Left ventricle myocardium inferior (tissue), 1 donor: ENCODE data around the gene MAGI1. TPM values are rescaled to one million over a fixed set of nuclear protein-coding genes. Genes with fewer than 3 reads are reported as not detected.

ENCODE experiments used
- DNase-seq: peaks from one replicate; pipeline ENCODE4 v3.0.0-alpha.2; 2020
- H3K27ac ChIP-seq: fragments of 200-600 bp; replicated peaks from 2 replicates; pipeline ENCODE4 v1.8.0; 2021
- H3K27me3 ChIP-seq: fragments of 200-600 bp; 2 replicates; pipeline ENCODE4 v1.8.0; 2021; ENCODE audit warnings: low read depth
- H3K36me3 ChIP-seq: fragments of 200-600 bp; 2 replicates; pipeline ENCODE4 v1.8.0; 2021
- H3K4me1 ChIP-seq: fragments of 200-600 bp; 2 replicates; pipeline ENCODE4 v1.8.0; 2021
- H3K4me3 ChIP-seq: fragments of 200-600 bp; 2 replicates; pipeline ENCODE4 v1.8.0; 2021; ENCODE audit warnings: mild to moderate bottlenecking, moderate library complexity
- H3K9me3 ChIP-seq: fragments of 200-600 bp; replicated peaks from 2 replicates; pipeline ENCODE4 v1.8.0; 2021
- intact Hi-C: fragments of 100-400 bp; cut with micrococcal nuclease; formaldehyde crosslinking; loops from one replicate; pipeline ENCODE4 v1.11.0; 2022
- total RNA-seq: library from RNA; stranded (reverse); fragmentation: NEBNext Ultra II Directional; extraction: Animal tissue kit (Norgen Biotek cat#: 25700); gene quantifications from one replicate; pipeline ENCODE4 v1.2.1, GENCODE V29; 2021
- TF ChIP-seq, protein P1 (sequence below): fragments of 200-600 bp; IDR thresholded peaks from 2 replicates; pipeline ENCODE4 v1.8.0; 2021; ENCODE audit warnings: antibody characterized with exemption, mild to moderate bottlenecking, borderline replicate concordance
- donor health status: DM: no; HTN: yes; CAD: no; lungs with severe emphysema.

The MAGI1 gene
- total RNA-seq, 1 donor from 2014 or later, result 36.6 TPM

DNA sequence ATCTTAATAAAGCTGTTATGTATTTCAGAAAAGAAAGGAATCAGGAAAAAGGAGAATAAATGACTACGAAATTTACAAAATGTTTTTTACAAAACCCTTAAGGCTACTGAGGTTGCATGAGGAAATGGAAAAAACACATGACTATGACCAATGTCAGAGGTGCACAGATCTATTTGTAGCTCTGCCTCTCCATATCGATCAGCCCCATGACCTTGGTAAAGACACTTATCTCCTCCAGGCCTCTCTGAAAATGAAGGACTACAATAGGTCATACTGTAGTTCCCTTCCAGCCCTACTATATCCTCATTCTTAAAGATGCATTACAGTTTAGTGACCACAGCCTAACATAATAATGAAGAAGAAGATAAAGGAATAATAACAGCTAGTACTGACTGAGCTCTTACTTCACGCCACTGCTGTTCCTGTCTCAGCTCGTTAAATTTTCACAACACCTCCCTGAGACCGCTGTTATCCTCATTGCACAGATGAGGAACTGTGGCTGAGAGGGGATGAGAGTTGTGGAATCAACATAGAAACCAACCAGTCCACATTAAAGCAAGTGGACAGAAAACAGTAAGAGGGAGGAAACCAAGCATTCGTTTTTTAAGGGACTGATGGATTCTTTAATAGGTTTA, 163.2 kb downstream of the MAGI1 start:
- Histone ChIP-seq H3K27me3 (no peaks in the 10 kb centered on the region), H3K36me3 (no peaks in the 10 kb centered on the region), H3K9me3 (peaks cover 5% of the 10 kb centered on the region), H3K4me1 (peaks cover 39% of the 10 kb centered on the region), H3K4me3 (no peak overlapping the region), H3K27ac (no peak overlapping the region)
- no peak for DNase-seq
- intact Hi-C loops, result no loop called here
- TF ChIP-seq, protein P1, sequence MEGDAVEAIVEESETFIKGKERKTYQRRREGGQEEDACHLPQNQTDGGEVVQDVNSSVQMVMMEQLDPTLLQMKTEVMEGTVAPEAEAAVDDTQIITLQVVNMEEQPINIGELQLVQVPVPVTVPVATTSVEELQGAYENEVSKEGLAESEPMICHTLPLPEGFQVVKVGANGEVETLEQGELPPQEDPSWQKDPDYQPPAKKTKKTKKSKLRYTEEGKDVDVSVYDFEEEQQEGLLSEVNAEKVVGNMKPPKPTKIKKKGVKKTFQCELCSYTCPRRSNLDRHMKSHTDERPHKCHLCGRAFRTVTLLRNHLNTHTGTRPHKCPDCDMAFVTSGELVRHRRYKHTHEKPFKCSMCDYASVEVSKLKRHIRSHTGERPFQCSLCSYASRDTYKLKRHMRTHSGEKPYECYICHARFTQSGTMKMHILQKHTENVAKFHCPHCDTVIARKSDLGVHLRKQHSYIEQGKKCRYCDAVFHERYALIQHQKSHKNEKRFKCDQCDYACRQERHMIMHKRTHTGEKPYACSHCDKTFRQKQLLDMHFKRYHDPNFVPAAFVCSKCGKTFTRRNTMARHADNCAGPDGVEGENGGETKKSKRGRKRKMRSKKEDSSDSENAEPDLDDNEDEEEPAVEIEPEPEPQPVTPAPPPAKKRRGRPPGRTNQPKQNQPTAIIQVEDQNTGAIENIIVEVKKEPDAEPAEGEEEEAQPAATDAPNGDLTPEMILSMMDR, result no peak

DNA sequence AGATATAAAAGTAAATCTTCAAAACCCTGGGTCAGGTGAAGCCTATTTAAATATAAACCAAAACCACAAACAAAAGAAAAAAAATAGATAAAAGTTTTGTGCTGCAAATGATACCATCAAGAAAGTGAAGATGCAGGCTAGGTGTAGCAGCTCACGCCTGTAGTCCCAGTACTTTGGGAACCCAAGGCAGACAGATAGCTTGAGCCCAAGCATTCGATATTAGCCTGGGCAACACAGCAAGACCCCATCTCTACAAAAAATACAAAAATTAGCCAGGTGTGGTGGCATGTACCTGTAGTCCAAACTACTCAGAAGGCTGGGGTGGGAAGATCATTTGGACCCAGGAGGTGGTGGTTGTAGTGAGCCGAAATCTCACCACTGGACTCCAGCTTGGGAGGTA, 164.8 kb downstream of the MAGI1 start:
- TF ChIP-seq, protein P1, result no peak
- peaks cover 5% of the 10 kb centered on the region for H3K9me3 ChIP-seq
- H3K27ac ChIP-seq, result no peak overlapping the region
- H3K36me3 ChIP-seq, result no peaks in the 10 kb centered on the region
- no peak for DNase-seq
- intact Hi-C loops, result no loop called here
- H3K4me3 ChIP-seq, result no peak overlapping the region
- no peaks in the 10 kb centered on the region for H3K27me3 ChIP-seq
- peaks cover 39% of the 10 kb centered on the region for H3K4me1 ChIP-seq

DNA sequence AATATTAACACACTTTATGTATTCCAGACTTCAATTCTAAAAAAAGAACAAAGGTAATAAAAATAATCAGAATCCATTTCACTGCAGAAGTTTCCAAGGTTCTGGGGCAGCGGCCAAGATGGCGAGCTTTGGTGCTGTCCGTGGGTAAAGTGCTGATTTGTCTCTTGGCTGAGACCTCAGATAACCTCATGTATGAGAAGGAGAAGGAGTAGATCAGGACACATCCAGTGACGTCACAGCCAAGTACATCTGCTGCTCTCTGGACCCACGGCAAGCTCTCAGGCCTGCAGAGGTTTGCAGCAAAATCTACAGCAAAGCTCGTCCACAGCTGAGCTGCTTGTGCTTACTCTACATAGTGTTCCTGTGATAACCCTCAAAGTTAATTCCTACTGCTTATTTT, 165.7 kb downstream of the MAGI1 start:
- intact Hi-C loops, result no loop called here

DNA sequence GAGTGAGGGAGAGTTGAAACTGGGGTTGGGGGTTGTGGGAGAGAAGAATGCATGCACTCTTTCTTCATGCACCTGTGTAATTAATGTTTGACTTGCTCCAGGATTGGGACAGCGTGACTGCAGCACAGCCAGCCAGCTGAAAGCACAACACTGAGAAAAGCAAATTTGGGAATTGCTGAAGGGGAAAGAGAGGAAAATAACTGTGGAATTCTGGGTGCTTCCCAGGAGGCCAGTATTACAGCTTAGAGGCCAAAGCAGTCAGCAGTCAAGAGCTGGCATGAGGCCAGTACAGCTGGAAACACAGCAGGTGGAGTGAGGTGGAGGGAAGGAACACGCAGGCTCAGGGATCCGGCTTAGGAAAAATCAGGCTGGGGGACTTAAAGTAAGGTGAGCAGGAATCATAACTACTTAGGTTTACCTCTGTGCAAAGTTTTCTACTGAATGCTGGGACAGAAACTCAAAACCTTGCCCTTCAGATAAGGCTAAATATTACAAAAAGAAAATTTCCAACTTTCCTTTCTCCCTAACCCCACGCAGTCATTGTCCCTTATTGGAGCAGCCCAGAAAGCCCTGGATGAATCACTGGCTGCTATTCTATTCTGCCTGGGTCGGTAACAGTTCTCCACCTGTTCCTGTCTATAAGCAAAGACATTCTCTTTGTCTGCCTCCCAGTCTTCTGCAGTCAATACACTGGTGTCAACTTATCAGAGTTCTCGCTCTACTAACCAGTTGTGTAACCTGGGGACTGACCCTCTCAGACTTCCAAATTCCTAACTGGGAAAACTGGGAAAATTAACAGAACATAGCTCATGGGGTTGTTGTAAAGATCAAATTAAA, 167.2 kb downstream of the MAGI1 start:
- H3K9me3 ChIP-seq, result peaks cover 5% of the 10 kb centered on the region
- no peak overlapping the region for H3K27ac ChIP-seq
- no peaks in the 10 kb centered on the region for H3K36me3 ChIP-seq
- H3K27me3 ChIP-seq, result no peaks in the 10 kb centered on the region
- no peak overlapping the region for H3K4me3 ChIP-seq
- intact Hi-C loops, result no loop called here
- peak; percentile 40 for DNase-seq
- TF ChIP-seq, protein P1, result no peak
- peaks cover 39% of the 10 kb centered on the region for H3K4me1 ChIP-seq

More for the DNA sequence above, 165.7 kb downstream of the MAGI1 start:
- H3K36me3 ChIP-seq, result no peaks in the 10 kb centered on the region
- no peaks in the 10 kb centered on the region for H3K27me3 ChIP-seq
- H3K4me1 ChIP-seq, result peaks cover 39% of the 10 kb centered on the region
- peak; percentile 17 for DNase-seq
- peak overlapping the region; percentile 14 for H3K27ac ChIP-seq
- peaks cover 5% of the 10 kb centered on the region for H3K9me3 ChIP-seq
- no peak overlapping the region for H3K4me3 ChIP-seq
- TF ChIP-seq, protein P1, result no peak

DNA sequence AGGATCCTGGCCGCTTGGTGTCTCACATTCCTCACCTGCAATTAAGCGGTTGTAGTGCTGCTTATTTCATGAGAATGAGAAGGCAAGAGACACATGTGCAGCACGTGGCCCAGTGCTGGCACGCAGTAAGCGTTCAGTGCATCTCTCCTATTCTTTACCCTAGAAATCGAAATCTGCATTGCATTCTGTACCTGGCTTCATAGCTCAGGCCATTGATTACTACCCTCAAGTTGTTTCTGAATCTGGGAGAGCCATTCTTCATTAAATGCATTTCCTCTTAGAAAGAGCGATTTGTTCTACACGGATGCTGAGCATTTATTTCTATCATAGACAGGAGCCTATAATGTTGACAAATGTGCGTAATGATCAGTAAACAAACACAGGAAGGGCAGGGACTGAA, 168.9 kb downstream of the MAGI1 start:
- Histone ChIP-seq H3K9me3 (no peaks in the 10 kb centered on the region), H3K4me3 (no peak overlapping the region), H3K27ac (no peak overlapping the region), H3K36me3 (no peaks in the 10 kb centered on the region), H3K4me1 (peaks cover 27% of the 10 kb centered on the region), H3K27me3 (no peaks in the 10 kb centered on the region)
- intact Hi-C loops, result no loop called here
- TF ChIP-seq, protein P1, result no peak
- no peak for DNase-seq
